ACHN (cell line): ENCODE data around the gene MRTFB.
"Not testable (repeated sequence)": the region's sequence is repeated elsewhere in the genome, so short reads cannot be mapped to it uniquely, and the experiment has no call there.

Source experiments
- DNase-seq: peaks from one replicate; pipeline ENCODE4 v3.0.0-alpha.2; 2015
- in situ Hi-C: cut with HindIII; loops from 2 replicates; pipeline ENCODE4 v1.10.0; 2017; ENCODE audit warnings: low sequenced_read_pairs, low pct_ligation_motif_present, low pct_unique_long_range_greater_than_20kb

Gene MRTFB

DNA sequence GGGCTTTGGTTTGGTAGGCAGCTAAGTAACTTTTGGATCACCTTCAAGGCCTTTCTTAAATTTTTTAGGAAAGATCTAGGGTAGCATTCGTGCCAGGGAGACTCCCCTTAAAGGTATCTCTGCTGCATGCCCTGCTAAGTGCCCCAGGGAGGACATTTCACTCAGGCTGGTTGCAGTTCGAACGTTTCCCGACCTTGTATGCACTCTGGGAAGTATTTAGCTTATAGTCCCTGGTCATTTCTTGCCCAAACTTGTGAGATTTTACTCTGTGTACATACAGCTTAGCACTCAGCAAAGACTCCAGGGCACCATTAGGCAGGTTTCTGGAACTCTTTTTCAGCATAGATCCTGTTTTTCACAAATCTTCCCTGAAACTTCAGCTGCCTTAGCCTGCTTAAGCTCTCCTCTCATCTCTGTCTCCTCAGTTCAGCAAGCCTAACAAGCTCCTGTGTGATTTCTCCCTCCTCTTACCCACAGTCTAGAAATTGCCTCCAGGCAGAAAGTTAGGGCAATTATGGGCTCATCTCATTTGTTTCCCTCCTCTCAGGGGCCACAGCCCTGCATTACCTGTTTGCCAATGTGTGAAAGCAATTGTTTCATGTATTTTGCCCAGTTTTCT is 84.6 kb downstream of the MRTFB start:
- in situ Hi-C loops: no loop called here
- no peak for DNase-seq

DNA sequence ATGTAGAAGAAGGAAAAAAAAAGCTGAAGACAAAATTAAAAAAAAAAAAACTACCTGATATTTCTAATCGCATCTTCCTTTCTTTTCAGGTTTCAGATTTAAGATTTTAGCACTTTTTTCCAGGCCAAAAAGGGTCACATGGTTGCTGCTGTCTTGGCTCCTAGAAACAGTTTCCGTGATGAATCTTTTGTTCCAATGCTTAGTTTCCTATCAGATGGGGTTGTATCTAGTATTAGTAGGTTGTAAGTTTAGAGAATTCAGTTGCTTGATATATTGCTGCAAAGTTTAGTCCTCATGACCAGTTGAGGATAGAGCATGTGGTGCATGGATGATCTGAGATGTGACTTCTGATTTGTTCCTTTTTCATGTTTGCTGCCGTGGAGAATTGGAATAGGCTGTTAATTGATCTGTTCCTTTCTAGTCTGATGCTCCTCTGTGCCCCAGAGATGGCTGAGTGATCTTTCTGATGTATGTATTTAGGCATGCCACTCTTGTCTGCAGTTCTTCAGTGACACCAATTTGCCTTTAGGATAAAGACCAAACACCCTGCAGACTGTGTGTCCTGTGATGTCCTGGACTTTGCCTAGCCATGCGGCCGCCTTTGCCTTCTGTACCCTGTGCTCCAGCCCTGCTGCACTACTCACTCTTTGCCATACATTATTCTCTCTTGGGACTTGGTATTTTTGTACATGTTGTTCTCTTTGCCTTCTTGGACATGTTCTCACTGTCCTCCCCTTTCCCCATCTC is 94.0 kb downstream of the MRTFB start:
- in situ Hi-C loops: no loop called here
- no peak for DNase-seq

DNA sequence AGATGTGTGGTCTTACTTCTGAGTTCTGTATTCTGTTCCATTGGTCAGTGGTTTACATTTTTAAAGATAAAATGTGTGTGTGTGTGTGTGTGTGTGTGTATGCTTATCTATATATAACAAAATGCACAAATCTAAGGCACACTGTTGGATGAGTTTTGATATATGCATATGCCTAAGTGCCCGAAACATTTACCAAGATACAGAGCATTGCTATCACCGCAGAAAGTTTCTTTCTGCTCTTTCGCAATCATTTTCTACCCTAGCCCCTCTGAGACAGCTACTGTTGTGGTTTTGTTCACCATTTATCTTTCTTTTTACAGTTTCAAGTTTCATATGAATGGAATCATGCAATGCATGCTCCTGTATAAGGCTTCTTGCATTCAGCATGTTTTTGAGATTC is 97.0 kb downstream of the MRTFB start:
- no peak for DNase-seq
- in situ Hi-C loops: no loop called here

DNA sequence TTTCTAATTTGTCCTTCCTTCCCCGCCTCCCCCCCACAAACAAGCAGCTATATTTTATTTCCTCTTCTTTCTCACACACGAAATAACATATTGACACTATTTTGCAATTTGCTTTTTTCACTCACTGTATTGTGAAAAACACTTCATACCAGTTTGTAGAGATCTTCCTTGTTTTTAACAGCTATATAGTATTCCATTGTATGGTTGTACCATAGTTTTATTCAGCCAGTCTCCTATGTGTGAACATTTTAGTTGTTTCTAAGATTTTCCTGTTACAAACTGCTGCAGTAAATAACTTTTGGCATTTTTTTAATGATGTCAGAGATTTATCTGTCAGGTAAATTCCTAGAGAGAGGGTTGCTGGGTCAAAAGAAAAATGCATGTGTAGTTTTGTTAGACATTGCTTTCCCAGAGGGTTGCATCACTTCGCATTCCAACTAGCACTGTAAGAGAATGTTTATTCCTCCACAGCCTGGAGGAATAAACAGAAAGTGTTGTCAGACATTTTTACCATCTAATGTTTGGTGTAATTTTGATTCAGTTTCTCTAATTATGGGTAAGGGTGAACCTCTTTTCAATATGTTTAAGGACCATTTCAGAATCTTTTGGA is 101.2 kb downstream of the MRTFB start:
- in situ Hi-C loops: no loop called here
- no peak for DNase-seq

DNA sequence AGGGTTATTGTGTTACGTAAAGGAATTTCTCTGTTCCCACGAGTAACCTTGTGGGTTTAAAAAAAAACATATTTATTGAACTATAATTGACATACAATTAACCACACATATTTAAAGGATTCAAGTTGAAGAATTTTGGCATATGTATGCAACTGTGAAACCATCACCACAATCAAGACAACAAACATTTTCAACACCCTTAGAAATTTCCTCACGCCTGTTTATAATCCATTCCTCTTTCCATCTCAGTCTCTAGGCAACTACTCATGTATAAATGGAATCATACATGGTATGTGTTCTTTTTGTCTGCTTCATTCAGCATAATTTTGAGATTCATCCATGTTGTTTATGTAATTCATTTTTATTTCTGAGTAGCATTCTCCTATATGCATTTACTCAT is 104.0 kb downstream of the MRTFB start:
- no peak for DNase-seq
- in situ Hi-C loops: no loop called here

DNA sequence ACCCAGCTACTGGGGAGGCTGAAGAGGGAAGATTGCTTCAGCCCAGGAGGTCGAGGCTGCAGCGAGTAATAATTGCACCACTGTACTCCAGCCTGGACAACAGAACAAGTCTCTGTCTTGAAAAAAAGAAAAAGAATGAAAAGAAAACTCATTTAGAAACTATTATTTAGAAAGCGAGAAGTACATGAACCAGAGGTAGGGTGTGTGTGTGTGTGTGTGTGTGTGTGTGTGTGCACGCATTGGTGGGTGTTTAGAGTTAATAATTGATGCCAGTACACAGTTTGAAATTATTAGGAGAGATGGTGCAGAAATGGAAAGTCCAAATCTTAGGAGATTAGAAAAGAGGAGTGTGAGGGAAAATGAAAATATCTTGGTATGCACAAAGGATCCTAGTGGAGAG is 106.6 kb downstream of the MRTFB start:
- in situ Hi-C loops: no loop called here
- DNase-seq: no peak

DNA sequence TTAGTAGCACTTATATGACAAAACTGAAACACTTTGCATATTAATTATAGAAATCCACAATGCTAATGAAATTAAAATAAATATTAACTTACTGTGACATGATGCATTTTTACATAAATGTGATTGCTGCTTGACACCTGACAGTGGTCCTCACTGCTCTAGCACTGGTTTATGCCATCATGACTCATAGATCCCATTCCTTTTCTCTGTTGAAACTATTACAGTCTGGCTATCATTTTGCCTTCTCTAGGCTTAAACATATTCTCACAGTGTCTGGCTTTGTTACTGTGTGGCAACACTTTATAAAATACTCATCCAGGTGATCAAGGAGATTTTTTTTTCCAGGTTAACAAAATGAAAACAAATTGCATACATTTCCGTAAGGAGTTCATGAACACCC is 108.0 kb downstream of the MRTFB start:
- in situ Hi-C loops: no loop called here
- DNase-seq: no peak

DNA sequence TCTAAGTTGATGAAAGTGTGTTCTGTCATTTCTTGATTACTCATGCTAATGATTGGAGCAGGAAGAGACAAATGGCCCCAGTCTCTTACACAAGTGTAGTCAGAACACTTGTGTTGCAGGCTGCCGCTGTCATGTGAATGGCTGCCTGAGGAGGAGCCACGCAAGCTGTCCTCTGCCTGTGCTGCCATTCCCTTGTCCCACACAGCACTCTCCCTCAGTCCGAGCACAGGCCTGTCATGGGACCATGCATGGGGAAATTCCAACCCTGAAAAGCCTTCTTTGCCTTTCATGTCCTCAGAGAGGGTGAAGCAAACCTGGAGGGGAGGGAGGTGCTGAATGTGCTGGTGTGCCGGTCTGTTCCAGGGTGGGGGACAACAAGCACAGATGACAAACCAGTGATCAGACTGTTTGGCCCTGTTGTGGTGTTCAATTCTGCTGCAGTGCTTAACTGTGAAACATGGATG is 109.4 kb downstream of the MRTFB start:
- in situ Hi-C loops: no loop called here
- DNase-seq: no peak

DNA sequence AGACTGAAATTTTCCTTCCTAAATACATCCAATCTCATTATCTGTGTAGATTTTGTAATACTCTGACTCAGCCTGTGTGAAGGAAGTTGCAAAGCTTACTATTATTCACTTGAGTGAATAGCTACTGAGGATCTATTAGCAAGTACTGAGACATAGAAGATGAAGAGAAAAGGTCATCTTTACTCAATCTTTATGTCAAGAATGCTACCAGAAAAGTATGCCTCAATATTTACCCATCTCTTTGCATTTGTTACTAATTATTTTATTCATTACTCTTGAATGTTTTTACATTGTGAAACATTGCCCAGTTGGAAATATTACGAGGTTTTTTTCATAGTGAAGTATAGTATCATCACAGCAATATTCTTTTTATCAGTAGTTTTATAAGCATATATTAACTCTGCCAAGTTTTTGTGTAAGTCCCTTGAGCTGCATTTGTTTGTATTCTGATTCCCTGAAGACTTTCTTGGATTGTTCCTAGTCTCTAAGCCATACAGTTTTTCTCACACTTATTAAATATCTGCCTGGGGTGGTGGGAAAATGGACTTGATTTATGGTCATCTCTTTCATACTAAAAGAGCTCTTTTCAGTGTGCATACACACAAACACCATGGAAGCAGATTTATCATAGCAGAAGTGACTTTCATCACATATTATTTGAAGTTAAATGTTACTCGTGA is 110.4 kb downstream of the MRTFB start:
- in situ Hi-C loops: no loop called here
- DNase-seq: peak; percentile 14

DNA sequence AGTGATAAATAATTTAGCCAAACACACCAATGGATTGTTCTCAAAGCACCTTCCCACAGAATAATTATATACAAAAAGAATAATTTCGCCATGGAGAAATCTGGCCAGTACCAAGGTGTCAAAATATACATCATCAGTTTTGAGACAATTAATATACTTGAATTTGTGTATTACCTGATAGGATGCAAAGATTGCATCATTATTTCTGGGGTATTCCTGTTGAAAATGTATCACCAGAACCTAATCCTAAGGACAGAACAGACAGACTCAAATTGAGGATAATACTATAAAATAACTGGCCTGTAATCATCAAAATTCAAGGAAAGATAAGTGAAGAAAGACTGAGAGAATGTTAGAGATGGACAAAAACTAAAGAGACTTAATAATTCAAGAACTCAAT is 111.9 kb downstream of the MRTFB start:
- in situ Hi-C loops: no loop called here
- DNase-seq: no peak

DNA sequence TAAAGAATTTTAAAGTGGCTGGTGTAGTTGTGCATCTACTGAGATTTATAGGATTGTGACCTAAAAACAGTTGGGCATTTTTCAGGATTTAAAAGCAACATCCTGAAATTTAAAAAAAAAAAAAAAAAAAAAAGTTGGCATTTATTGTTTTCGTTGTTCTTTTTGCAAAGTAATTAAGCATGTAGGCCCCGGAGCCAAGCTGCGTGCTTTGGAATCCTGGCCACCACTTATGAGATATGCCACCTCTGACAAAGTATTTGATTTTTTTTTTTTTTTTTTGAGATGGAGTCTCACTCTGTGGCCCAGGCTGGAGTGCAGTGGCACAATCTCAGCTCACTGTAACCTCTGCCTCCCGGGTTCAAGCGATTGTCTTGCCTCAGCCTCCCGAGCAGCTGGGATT is 112.8 kb downstream of the MRTFB start:
- DNase-seq, in situ Hi-C loops: not testable (repeated sequence)

DNA sequence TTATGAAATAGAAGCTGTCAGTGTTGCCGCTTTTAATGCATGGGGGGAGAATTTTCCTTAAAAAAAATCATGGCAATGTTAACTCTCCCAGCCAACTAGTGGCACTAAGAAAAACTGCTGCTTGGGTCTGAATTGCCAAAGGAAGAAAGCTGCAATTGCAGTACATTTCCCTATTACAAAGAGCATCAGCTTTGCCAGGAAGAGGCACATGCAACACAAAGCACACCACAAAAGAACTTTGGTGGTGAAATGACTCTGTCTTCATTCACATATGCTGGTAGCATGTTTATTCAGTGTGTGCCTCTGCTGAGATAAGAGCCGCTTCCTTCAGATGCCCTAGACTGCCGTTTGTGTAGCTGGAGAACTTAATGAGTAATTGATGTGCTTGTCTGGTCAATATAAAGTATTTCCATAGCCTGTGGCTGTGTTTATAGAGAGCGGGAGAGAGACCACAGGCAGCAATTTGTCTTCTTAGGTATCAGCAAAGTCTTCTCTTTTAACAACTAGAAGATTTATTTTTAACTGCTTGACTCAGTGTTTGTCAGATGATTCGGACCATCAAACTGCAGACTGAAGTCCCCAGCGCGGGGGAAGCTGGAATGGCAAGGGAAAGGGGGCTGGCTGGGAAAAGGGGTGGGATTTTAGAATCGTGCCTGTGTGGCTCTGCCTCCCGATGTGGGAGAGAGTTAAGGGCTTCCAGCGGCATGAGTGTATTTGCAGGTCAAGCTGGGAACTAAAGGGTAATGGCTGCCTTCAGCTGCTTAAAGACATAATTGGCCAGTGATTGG is 115.1 kb downstream of the MRTFB start:
- in situ Hi-C loops: no loop called here
- DNase-seq: peak; percentile 68

DNA sequence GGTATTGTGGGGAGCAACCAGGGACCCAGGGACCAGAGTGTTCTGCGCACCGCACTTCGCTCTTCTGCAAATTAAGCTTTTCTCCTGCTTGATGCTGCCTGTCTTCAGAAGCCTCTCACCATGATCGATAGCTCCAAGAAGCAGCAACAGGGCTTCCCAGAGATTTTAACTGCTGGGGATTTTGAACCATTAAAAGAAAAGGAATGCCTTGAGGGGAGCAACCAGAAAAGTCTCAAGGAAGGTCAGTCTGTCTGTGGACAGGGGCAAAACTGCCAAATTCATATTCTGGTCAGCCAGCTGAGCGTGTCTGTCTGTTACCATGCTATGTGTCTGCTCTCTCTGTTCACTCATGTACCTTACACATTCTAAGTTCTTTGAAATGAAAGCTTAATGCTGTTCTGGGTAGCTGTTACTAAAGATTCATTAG is 115.7 kb downstream of the MRTFB start:
- no peak for DNase-seq
- in situ Hi-C loops: no loop called here

DNA sequence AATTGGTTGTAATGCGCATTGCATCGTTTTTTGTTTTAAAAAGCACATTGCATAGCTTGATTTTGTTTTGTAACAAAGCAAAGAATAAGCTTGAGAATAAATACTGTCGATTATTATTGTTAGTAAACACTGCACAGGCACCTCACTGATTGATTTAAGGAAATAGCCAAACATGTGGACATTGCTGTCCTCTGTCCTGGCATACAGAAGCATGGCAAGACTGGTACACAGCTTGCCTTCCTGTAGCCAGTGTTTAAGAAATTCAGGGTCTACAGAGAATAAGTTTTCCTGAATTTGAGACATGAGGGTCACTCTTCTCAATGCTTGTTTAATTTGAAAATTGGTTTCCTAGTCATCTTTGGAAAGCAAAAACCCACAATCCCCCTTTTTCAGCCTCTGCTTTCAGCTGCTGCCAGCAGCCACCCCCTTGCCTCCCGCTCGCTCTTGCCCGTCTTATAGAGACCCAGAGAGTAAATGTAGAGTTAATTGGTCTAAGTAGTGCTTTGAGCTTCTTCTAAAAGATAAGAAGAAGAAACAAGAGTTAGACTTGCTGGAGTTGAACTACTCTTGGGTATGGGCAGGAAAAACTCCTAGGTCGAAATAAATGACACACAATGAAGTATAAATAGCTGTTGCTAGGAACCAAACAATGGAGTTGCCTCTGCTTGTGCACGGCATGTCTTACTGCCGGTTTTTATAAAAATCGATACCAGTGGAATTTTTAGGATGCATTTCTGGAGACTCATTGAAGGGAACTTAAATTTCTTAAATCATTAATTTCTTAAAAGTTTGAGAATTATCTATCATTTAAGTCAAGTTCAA is 116.6 kb downstream of the MRTFB start:
- in situ Hi-C loops: no loop called here
- no peak for DNase-seq

DNA sequence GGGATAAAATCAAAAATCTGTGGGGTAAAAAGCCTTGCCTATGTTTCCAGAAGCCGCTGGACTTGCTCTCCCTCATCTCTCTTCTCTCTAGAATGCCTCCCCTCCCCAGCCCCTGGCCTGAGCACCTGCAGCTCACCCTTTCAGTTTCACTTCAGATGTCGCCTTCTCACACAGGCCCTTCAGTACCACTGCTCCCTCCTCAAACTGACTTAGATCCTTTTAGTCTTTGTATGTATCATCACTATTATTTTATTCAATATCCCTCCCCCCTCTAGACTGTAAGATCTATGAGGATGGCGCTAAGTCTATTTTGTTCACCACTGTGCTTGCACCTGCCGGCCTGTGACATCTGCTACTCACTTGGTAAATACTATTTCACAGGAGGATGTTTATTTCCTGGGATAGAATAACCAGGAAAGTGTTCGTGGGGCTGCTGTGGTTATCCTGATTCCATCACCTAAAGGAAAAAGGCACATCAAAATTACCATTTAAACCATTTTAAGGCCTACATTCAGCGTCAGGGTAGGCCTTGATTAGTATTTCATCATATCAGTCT is 122.3 kb downstream of the MRTFB start:
- no peak for DNase-seq

DNA sequence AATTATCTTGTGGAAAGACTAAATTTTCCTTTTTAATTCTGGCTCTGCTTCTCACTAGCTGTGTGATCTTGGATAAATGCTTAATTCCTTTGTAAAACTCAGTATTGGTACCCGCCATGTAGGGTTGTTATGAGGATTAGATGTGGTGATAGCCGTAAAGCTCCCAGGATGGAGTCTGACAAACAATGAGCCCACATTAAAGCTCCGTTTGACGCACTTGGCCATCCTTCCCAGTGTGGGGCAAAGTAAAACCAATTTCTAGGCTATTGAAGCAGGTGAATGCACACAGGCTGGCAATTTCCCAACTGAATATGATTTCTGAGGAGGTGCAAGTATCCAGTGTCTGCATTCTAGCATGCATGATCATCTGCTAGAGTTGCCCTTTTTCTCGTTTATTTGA is 123.6 kb downstream of the MRTFB start:
- in situ Hi-C loops: no loop called here
- DNase-seq: no peak

More for the DNA sequence above, 122.3 kb downstream of the MRTFB start:
- in situ Hi-C loops: no loop called here

DNA sequence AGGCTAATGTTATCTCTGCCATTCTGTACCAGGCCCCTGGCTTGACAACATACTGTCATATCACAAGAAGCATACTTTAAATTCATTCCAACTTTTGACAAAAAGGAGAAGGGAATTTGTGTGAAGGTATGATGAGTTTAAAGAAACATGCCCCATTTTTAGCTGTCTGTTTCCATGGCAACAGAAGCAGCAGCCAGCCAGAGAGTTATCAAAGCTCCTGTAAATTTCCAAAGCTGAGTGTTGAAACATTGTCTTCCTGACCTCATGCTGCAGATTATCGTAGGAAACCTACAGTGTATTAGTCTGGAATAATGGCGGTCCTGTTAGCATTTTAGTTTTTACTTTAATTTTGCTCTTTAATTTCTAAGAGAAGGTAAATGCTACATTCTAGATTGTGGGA is 124.9 kb downstream of the MRTFB start:
- in situ Hi-C loops: no loop called here
- no peak for DNase-seq

DNA sequence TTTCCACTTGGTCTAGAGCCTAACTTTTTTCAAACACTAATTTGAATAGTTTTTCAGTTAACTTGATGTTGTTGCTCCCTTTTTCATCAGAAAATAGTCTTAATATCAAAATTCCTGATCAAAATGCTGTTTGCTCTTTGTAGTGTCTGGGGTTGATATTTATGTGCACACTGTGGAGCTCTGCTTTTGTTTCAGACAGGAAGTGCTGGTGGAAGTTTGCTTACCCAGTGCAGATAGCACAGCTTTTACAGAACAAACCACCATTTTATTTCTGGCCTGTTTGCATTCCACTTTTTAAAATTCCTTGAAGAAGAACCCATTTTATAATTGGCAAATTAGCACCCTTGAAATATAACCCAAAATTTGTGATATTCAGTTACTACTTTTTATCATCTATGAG is 125.4 kb downstream of the MRTFB start:
- no peak for DNase-seq
- in situ Hi-C loops: no loop called here
